ENCODE measurements around the gene TATDN2.
"Not testable (repeated sequence)": the region's sequence is repeated elsewhere in the genome, so short reads cannot be mapped to it uniquely, and the experiment has no call there.

Gene TATDN2

DNA sequence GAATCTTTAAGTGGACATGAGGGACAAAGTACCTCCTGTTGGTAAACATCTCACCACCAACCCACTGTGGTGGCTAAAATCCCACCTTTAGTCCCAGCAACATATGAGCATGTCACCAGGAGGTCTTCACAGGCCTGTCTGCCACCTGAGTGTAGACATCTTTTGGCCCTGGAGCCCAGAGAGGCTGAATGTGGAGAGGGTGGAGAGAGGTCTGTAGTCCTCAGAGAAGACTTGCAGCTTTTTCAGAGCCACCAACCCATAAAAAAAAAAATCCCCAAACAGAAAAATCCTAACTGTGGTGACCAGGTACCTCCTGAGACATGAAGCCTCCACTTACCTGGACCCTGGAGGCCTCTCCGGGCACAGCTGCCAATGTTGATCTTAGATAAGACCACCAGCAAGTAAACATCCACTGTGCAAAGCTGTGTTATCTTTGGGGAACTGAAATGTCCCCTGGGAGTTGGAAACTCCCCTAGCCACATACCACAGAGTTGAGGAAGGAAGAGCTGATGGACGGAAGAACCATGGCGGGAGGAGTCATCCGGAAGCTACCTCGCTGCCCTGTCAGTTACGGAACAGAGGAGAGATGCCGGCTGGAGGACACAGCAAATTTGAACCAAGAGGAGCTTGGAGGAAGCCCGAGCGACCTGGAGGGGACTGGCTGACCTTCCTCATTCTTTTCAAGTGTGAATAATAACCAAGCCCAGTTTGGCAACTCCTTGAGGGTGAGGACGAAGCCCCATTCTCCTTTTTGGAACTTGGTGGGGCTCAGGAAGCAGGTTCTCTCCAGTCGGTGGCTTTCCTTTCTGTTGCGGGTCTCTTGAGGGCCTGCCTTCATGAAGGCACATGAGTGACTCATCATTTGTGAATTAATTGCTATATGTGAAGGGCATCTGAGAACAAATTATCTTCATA is 44.5 kb downstream of the TATDN2 start, which contains the start of gene GHRL:
Gene GHRL (minus strand): TSS at position 443 of the 915 bp plus-strand sequence. CDS start 2,767 bp downstream, outside the sequence.
- DNase-seq: no peak

DNA sequence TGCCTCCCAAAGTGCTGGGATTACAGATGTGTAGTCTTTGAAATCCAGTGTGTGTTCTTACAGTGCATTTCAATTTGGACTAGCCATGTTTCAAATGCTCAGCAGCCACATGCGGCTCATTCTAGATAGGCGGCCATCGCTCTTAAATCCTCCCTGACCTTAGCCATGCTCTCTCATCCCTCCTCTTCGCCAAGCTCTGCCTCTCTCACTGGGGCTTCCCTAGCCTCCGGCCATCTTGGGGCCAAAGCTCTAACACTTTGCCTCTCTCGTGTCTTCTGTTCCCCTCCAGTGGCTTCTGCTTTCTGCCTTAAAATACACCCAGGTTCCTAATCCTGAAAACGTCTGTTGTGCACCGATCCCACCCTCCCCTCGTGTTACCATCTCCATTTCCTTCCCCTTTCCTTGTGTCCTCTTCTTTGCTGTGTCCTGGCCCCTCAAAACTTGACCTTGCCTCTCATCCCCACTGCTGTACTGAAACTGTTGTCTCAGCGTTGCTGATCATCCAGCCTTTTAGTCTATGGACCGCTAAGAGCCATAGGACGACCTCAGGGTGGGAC is 45.8 kb downstream of the TATDN2 start:
- DNase-seq: no peak

DNA sequence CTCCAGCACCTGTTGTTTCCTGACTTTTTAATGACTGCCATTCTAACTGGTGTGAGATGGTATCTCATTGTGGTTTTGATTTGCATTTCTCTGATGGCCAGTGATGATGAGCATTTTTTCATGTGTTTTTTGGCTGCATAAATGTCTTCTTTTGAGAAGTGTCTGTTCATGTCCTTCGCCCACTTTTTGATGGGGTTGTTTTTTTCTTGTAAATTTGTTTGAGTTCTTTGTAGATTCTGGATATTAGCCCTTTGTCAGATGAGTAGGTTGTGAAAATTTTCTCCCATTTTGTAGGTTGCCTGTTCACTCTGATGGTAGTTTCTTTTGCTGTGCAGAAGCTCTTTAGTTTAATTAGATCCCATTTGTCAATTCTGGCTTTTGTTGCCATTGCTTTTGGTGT is 49.8 kb downstream of the TATDN2 start:
- not testable (repeated sequence) for DNase-seq

- DNase-seq: no peak
Measured at GRCh38 chr3:10299175-10299574, 50.9 kb downstream of the TATDN2 start.

- DNase-seq: no peak
Measured at GRCh38 chr3:10299679-10300078, 51.4 kb downstream of the TATDN2 start.

GRCh38 chr3:10300087-10300486 is 51.8 kb downstream of the TATDN2 start:
- DNase-seq: no peak

- DNase-seq: no peak
Measured at GRCh38 chr3:10303105-10303504, 54.8 kb downstream of the TATDN2 start.

DNA sequence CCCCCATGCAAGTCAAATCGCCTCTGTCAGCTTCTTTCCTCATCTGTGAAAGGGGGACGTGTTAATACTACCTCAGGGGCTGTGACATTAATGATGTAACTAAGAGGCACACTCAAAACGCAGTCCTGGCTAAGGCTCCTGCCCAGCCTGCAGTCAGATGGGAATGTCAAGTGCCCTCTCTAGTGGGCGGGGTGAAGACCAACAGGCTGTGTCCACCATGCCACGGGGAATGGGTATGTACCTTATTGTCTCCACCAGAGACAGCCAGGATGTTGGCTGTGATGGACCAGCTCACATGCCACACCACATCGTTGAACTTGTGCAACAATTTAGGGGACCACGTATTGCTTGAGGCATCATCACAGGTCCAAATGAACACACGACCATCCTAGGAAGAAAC is 55.5 kb downstream of the TATDN2 start:
- no peak for DNase-seq

GRCh38 chr3:10304905-10305304 is 56.6 kb downstream of the TATDN2 start:
- DNase-seq: no peak

DNA sequence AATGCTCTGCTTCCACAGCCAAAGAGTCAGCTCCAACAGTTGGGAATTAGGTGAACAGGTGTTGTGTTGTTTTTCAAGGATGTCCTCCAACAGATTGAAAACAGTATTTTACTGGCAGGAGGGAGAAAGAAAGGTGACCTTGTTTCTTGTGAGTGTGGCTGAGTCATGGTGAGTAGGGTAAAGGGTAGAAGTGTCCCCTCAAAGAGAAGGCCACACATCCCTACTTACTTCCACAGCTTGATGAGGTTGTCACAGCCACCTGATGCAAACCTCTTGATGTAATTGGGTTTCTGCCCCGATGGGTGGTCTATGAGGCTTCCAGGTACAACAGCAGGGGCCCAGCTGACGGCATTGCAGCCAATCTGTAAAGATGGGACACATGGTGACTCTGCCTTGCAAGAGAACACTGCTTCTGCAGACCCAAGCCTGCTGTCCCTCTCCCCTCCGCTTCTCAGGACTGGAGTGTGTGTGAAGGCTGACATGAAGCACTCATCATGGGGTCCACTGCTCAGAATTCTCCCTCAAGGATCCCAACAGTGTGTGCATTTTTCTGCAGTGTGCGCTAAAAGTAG is 57.2 kb downstream of the TATDN2 start:
- no peak for DNase-seq

- no peak for DNase-seq
Measured at GRCh38 chr3:10306156-10306555, 57.9 kb downstream of the TATDN2 start.

- no peak for DNase-seq
Measured at GRCh38 chr3:10308678-10309077, 60.4 kb downstream of the TATDN2 start.

DNA sequence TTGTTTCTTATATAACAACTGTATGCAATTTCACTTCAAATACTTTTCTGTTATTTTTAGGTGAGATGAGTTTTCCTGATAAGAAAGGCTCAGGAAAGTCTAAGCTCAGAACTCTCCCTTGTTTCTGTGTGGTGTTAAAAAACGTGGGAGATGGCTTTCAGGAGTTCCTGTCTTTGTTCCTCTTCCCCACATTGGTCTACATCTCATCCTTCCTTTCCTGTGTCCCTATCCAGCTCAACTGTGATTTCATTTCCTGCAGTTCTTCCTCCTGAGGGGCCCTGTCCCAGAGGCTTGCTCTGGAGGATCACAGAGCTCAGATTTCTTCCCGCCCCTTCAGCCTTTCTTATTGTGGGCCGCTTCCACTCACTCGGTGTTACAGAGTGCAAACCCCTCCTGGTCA is 61.5 kb downstream of the TATDN2 start:
- DNase-seq: no peak

DNA sequence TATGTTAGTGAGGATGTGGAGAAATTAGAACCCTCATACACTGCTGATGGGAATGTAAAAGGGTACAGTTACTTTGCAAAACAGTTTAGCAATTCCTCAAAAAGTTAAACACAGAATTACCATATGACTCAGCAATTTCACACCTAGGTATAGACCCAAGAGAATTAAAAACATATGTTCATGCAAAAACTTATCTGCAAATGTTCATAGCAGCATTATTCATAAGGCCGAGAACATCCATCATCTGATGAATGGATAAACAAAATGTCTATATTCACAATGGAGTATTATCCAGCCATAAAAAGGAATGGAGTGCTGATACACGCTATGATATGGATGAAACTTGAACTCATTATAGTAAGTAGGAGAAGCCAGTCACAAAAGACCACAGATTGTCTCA is 62.3 kb downstream of the TATDN2 start:
- no peak for DNase-seq

DNA sequence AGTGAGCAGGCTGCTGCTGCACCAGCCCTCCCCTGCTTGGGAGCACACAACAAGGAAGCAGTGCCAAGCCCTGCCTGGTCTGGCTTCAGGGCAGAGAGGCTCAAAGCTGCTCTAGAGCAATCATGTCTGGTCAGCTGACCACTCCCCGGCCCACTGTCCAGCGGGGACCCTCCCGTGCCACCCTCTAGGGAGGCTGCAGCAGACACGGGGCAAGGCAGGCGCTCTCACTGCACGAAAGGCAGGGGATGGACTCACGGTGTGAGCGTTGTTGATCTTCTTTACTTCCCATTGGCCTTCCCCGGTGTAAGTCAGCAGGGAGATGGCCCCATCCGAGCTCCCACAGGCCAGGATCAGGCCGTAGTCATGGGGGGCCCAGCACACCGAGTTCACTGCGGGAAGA is 63.5 kb downstream of the TATDN2 start:
- no peak for DNase-seq

GRCh38 chr3:10312391-10312790 is 64.1 kb downstream of the TATDN2 start:
- no peak for DNase-seq

DNA sequence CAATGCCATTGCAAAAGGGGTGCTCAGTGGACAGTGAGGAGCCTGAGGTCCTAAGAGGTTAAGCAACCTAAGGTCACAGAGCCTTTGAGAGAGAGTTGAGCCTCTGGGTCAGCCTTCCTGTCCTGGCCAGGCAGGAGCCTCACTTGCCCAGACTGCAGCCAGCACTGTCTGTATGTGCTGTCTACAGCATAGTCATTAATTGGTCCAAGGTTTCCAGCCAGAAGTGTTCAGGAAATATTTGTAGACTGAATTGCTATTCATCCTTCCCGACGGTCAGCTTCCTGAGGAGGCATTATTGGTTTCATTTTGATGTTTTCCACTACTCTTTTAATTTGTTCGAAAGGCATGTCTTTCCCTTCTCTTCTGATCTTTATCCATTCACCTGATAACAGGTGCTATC is 64.6 kb downstream of the TATDN2 start:
- DNase-seq: no peak

DNA sequence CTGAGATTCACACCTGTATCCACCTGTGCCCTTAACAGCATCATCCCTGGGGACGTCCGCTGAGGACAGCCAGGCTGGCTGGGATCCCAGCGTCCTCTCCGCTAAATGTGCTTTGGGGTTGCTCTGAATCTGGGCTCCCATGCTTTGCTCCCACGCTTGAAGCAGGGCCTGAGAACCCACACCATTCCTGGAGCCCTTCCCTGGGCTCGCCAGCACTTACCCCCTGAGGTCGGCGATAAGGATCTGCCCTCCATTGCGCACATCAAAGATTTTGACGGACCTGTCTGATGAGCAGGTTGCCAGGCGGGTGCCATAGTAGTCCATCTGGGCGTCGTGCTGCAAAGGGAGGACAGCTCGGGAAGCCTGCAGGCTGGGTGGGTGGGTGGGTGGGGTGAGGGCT is 66.8 kb downstream of the TATDN2 start:
- no peak for DNase-seq

DNA sequence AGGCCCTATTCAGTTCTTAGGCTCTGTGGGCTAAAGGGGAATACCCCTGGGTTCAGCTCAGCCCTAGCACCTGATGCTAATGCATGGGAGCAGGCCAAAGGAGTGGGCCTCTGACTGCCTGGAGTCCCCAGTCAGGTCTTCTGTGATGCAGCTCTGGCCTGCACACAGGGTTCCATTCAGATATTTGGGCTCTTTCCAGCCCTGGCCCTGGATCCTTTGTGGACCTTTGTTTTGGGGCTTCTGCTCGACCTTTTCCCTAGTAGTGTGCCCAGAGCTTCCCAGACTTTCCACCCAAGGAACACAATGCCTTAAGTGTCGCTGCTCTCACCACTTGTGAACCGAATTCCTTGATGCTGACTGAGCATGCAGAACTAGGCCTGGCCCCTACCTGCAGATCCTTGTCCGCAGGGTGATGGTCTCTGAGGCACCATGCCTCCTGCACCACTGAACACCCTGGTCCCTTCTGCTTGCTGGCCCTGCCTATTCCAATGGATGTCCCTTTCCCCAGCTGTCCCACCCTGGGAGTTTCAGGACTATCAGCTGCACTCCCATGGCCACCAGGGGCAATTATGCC is 67.6 kb downstream of the TATDN2 start:
- no peak for DNase-seq

- DNase-seq: no peak
Measured at GRCh38 chr3:10317311-10317960, 69.2 kb downstream of the TATDN2 start.

GRCh38 chr3:10317961-10318350 is 69.7 kb downstream of the TATDN2 start:
- no peak for DNase-seq

DNA sequence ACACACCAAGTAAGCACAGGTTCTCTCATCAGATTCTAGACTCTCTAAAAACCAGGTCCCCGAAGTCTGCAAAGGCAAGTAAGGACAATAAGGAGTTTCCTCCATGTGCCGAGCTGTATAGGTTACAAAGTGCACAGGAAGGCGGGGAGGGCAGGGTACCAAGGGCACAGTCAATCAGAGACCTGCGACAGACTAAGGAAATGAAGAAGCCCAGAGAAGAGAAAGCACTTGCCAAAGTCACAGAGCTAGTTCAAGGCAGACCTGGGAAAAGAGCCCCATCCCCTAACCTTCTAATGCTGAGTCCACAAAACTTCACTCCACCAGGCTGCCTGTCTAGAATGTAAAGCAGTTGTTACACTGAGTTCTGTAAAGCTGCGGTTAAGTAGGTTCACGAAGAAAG is 71.0 kb downstream of the TATDN2 start:
- no peak for DNase-seq

DNA sequence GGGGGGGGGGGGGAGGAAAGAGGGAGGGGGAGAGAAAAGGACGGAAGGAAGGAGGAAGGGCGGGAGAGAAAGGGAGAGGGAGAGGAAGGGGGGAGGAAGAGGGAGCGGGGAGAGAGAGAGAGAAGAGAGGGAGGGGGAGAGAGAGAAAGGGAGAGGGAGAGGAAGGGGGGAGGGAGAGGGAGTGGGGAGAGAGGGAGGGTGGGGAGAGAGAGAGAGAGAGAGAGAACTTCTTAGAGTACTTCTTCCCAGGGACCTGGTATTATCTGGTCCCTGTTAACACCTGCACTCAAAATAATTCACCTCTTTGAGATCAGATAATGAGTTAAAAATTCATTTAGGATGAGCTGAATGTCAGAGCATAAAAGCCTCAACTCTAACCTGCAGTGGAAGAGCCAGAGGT is 71.5 kb downstream of the TATDN2 start:
- DNase-seq: no peak
